CD4-positive, alpha-beta T cell treated with Interleukin-10 for 1 hour (primary cell): ENCODE data around the gene OR5F1.

Experiments
- DNase-seq: peaks from one replicate; pipeline ENCODE4 v3.0.0-alpha.2; 2020

OR5F1 gene

GRCh38 chr11:55994525-55994924 is at the start of gene OR5F1:
TSS of gene OR5F1 (minus strand) at chr11:55994625. CDS start at chr11:55994625, 0 bp downstream.
- DNase-seq, result no peak

- DNase-seq, result no peak
Observed at GRCh38 chr11:56027354-56027753, 32.9 kb upstream of the OR5F1 start, which contains the start of gene OR5AS1. TSS of gene OR5AS1 (plus strand) at chr11:56027654. CDS start at chr11:56030419, 2,765 bp downstream.

GRCh38 chr11:56013805-56014204 is 19.4 kb upstream of the OR5F1 start:
- no peak for DNase-seq

- no peak for DNase-seq
Observed at GRCh38 chr11:56010716-56011115, 16.3 kb upstream of the OR5F1 start.

- DNase-seq, result no peak
Observed at GRCh38 chr11:55970935-55971334, 23.5 kb downstream of the OR5F1 start.

GRCh38 chr11:55969845-55970244 is 24.6 kb downstream of the OR5F1 start, which contains the start of gene OR10AG1:
TSS of gene OR10AG1 (minus strand) at chr11:55969945. CDS start at chr11:55969907, 38 bp downstream.
- DNase-seq, result no peak

GRCh38 chr11:55967914-55968313 is 26.5 kb downstream of the OR5F1 start:
- no peak for DNase-seq

GRCh38 chr11:55966391-55966790 is 28.0 kb downstream of the OR5F1 start:
- DNase-seq, result no peak

- no peak for DNase-seq
Observed at GRCh38 chr11:55956521-55956920, 37.9 kb downstream of the OR5F1 start.

GRCh38 chr11:55949330-55949729 is 45.1 kb downstream of the OR5F1 start:
- no peak for DNase-seq
